GM12878 (cell line): ENCODE results near the gene MSI2. TPM values are rescaled to one million over a fixed set of nuclear protein-coding genes. Genes with fewer than 3 reads are reported as not detected.

ENCODE experiments used
- ATAC-seq: fragments of 200-7000 bp; cut with Tn5 transposase; 3 replicates; pipeline ENCODE4 v1.9.1; 2020; ENCODE audit warnings: mild to moderate bottlenecking, moderate library complexity
- BruUV-seq: library from RNA; stranded (reverse); fragments of 400-500 nt; replicated peaks from 2 replicates; lab custom pipeline; 2021; lab: Mats Ljungman, UMichigan
- CTCF ChIA-PET: fragments of 300-600 bp; sonication (Branson Sonifier 250); formaldehyde crosslinking; extraction: SDS; loops from one replicate; lab custom pipeline; 2021; ENCODE audit warnings: inconsistent platforms; lab: Yijun Ruan, JAX
- POLR2A ChIA-PET: fragments of 350-600 bp; formaldehyde crosslinking; extraction: SDS; loops from one replicate; lab custom pipeline; 2021; ENCODE audit warnings: inconsistent platforms; lab: Charles Lee
- RAD21 ChIA-PET: fragments of 300-600 bp; sonication (Branson Sonifier 250); formaldehyde crosslinking; loops from one replicate; lab custom pipeline; 2023; ENCODE audit warnings: antibody characterized with exemption; ENCODE audit not compliant: unreplicated experiment; lab: Charles Lee
- SMC1A ChIA-PET: fragments of 300-600 bp; sonication (Branson Sonifier 250); formaldehyde crosslinking; loops from one replicate; lab custom pipeline; 2023; ENCODE audit not compliant: unreplicated experiment, uncharacterized antibody; lab: Charles Lee
- DNase-seq: peaks from one replicate; pipeline ENCODE4 v3.0.0-alpha.2; 2011; ENCODE audit warnings: low read depth, low spot score
- FAIRE-seq: peaks from 3 replicates; lab custom pipeline; 2011; peaks lifted over from hg19 to GRCh38; lab: Jason Lieb, UNC
- H2AFZ ChIP-seq: 2 replicates; pipeline ENCODE4 v1.6.0; 2011; ENCODE audit warnings: low read depth, low read length, control low read depth; ENCODE audit not compliant: control insufficient read depth
- H3K27ac ChIP-seq: 2 replicates; pipeline ENCODE4 v1.5.1; 2011; ENCODE audit warnings: control low read depth; ENCODE audit not compliant: control insufficient read depth, insufficient read depth
- H3K27me3 ChIP-seq, 2 experiments: replicated peaks in 1 of 2; 2 replicates each; pipeline versions ENCODE4 v1.6.0 to v1.6.1; 2011; ENCODE audit warnings: low read length in 1 of 2; ENCODE audit not compliant: control insufficient read depth in 2 of 2, insufficient read depth in 2 of 2
- H3K36me3 ChIP-seq, 2 experiments: 2 replicates each; pipeline ENCODE4 v1.5.1; 2011; ENCODE audit warnings: low read length in 1 of 2; ENCODE audit not compliant: control insufficient read depth in 2 of 2, insufficient read depth in 2 of 2
- H3K4me1 ChIP-seq: 2 replicates; pipeline ENCODE4 v1.6.1; 2011; ENCODE audit warnings: mild to moderate bottlenecking, low read length, moderate library complexity, mixed read lengths; ENCODE audit not compliant: control insufficient read depth, insufficient read depth
- H3K4me2 ChIP-seq: 2 replicates; pipeline ENCODE4 v1.6.0; 2011; ENCODE audit warnings: control low read depth; ENCODE audit not compliant: control insufficient read depth, insufficient read depth
- H3K4me3 ChIP-seq: fragments of 200-600 bp; sonication (generic); 2 replicates; pipeline ENCODE4 v1.5.1; 2016
- H3K79me2 ChIP-seq: 2 replicates; pipeline ENCODE4 v1.6.0; 2011; ENCODE audit warnings: low read length; ENCODE audit not compliant: control insufficient read depth, insufficient read depth
- H3K9ac ChIP-seq: 2 replicates; pipeline ENCODE4 v1.8.0; 2011; ENCODE audit warnings: low read length, control low read depth, mixed read lengths; ENCODE audit not compliant: control insufficient read depth, insufficient read depth
- H3K9me3 ChIP-seq: replicated peaks from 3 replicates; pipeline ENCODE4 v1.5.1; 2011; ENCODE audit warnings: mild to moderate bottlenecking, low read length; ENCODE audit not compliant: control insufficient read depth, insufficient read depth
- H4K20me1 ChIP-seq: 2 replicates; pipeline ENCODE4 v1.6.0; 2011; ENCODE audit not compliant: control insufficient read depth, insufficient read depth
- HCFC1 ChIP-seq: fragments of 150-350 bp; IDR thresholded peaks from 2 replicates; pipeline ENCODE4 v1.6.1; 2014; ENCODE audit warnings: low read length
- HDGF ChIP-seq: fragments of 450-650 bp; IDR thresholded peaks from 2 replicates; pipeline ENCODE4 v1.6.1; 2016; ENCODE audit warnings: antibody characterized with exemption
- NFYB ChIP-seq: IDR thresholded peaks from 2 replicates; pipeline ENCODE4 v1.6.1; 2011; ENCODE audit warnings: low read depth, mild to moderate bottlenecking, low read length, improper control_type of control experiment, moderate library complexity; ENCODE audit not compliant: insufficient read depth
- SIN3A ChIP-seq: IDR thresholded peaks from 2 replicates; pipeline ENCODE4 v1.6.1; 2012; ENCODE audit warnings: low read depth, low read length, improper control_type of control experiment
- WGBS: methylation state at CpG from one replicate; pipeline ENCODE4 v1.1.6; 2016; ENCODE audit warnings: low lambda C conversion rate; ENCODE audit not compliant: insufficient replicate concordance, insufficient coverage; ENCODE audit errors: missing lambda C conversion rate; 5-methylcytosine and 5-hydroxymethylcytosine counted together
- in situ Hi-C: fragments of 300-500 bp; cut with MboI; formaldehyde crosslinking; loops from 9 replicates; pipeline ENCODE4 v1.14.3; 2018; ENCODE audit warnings: mixed read lengths
- intact Hi-C: fragments of 100-400 bp; cut with micrococcal nuclease; formaldehyde crosslinking; loops from one replicate; pipeline ENCODE4 v1.14.2; 2022; ENCODE audit not compliant: unreplicated experiment
- polyA plus RNA-seq, 11 experiments: library from polyadenylated mRNA; depleted of rRNA in 4 of 11; unstranded in 6 of 11; stranded (reverse) in 5 of 11; fragments of >200 nt; fragmentation: Nextera tagmentation in 4 of 11; fragmentation: Illumina TruSeq in 1 of 11; extraction: Ambion mirVana in 4 of 11; extraction: Trizol in 1 of 11; gene quantifications; 1 replicate in 1 of 11; 2 replicates in 10 of 11; pipeline versions ENCODE4 v1.2.1 to v1.2.3, GENCODE V29; 2011 to 2016; ENCODE audit warnings: inconsistent platforms in 2 of 11, missing spikeins in 2 of 11, low read depth in 1 of 11
- total RNA-seq, 4 experiments: library from RNA; depleted of rRNA in 3 of 4; stranded (reverse); fragments of >200 nt in 3 of 4; fragmentation: Illumina TruSeq in 1 of 4; extraction: Trizol in 1 of 4; gene quantifications; 2 replicates each; pipeline versions ENCODE4 v1.2.1 to v1.2.3, GENCODE V29; 2013 to 2021
- TF ChIP-seq, protein P1 (sequence below): fragments of 450-650 bp; IDR thresholded peaks from 2 replicates; pipeline ENCODE4 v1.6.1; 2017; ENCODE audit warnings: mild to moderate bottlenecking

Gene MSI2
- total and polyA plus RNA-seq, 10 of the 15 experiments (the other 5 are each of a cell fraction or from before 2014, with no cell fraction given) = 6.1 to 76.1 (median 42.0) TPM

DNA sequence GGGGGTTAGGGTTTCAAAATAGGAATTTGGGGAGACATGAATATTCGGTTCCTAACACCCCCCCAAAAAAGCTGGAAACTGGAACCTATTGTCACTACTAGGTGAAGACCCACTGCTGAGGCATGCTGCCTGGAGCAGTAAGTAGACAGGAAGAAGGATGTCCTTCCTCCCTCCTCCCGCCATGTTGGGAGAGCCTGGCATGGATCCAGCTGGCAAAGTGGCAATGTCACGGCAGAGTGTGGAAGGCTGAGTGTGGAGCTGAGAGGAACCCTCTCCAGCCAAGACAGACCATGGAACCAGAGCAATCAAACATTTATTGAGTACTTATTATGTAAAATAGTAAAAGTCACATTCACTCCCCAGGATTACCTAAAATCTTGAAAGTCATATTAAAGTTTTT is 439.7 kb downstream of the MSI2 start:
- no peak overlapping the region for H2AFZ ChIP-seq
- WGBS = 68% methylated on average over 3 of the region's 3 CpGs
- no peak overlapping the region for H3K9ac ChIP-seq
- H3K79me2 ChIP-seq = no peaks in the 10 kb centered on the region
- no peak for DNase-seq
- POLR2A ChIA-PET = no interaction called here
- TF ChIP-seq SIN3A = no peak
- TF ChIP-seq NFYB = no peak
- TF ChIP-seq, all 136 proteins: peak for 0
- H3K9me3 ChIP-seq = no peaks in the 10 kb centered on the region; the same call in none of the 3 replicates
- H3K27ac ChIP-seq = no peak overlapping the region
- H4K20me1 ChIP-seq = no peaks in the 10 kb centered on the region
- in situ Hi-C loops (no loop called here), intact Hi-C loops (no loop called here)
- CTCF ChIA-PET = interaction anchor here (1.1 to 1.8 kb wide), 3 partner anchors 16 to 255 kb away, joined by 3 read pairs; no protein-coding TSS in a partner anchor
- H3K27me3 ChIP-seq = no peaks in the 10 kb centered on the region
- H3K4me3 ChIP-seq = no peak overlapping the region
- BruUV-seq = no TSS peak
- no peaks in the 10 kb centered on the region for H3K36me3 ChIP-seq
- SMC1A ChIA-PET = no interaction called here
- FAIRE-seq (no peak), ATAC-seq (no peak)
- H3K4me1 ChIP-seq = peaks cover 11% of the 10 kb centered on the region
- no peak overlapping the region for H3K4me2 ChIP-seq
- RAD21 ChIA-PET = interaction anchor here (0.8 to 1.5 kb wide), 2 partner anchors 24 kb away, joined by 3 to 4 read pairs; no protein-coding TSS in a partner anchor

DNA sequence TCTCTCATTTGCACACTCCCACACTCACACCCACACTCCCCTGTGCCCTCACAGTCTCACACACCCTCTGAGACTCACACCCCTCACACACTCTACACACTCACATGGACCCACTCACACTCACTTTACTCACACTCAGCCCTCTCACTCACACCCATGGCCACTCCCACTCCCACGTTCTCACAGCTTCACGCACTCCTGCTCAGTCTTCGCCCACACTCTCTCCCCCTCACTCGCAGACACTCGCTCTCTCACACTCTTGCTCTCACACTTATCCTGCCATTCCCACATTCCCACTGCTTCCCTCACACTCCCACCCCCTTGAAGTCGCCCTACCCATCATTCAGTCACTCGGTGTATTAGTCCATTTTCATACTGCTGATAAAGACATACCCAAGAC is 440.9 kb downstream of the MSI2 start:
- CTCF ChIA-PET = interaction anchor here (0.7 to 1.3 kb wide), 2 partner anchors 49 to 145 kb away, joined by 3 read pairs; no protein-coding TSS in a partner anchor
- TF ChIP-seq HDGF = peak; percentile 69
- TF ChIP-seq, protein P1, sequence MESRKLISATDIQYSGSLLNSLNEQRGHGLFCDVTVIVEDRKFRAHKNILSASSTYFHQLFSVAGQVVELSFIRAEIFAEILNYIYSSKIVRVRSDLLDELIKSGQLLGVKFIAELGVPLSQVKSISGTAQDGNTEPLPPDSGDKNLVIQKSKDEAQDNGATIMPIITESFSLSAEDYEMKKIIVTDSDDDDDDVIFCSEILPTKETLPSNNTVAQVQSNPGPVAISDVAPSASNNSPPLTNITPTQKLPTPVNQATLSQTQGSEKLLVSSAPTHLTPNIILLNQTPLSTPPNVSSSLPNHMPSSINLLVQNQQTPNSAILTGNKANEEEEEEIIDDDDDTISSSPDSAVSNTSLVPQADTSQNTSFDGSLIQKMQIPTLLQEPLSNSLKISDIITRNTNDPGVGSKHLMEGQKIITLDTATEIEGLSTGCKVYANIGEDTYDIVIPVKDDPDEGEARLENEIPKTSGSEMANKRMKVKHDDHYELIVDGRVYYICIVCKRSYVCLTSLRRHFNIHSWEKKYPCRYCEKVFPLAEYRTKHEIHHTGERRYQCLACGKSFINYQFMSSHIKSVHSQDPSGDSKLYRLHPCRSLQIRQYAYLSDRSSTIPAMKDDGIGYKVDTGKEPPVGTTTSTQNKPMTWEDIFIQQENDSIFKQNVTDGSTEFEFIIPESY = no peak
- TF ChIP-seq HCFC1 = no peak
- Histone ChIP-seq H4K20me1 (no peaks in the 10 kb centered on the region), H3K36me3 (no peaks in the 10 kb centered on the region), H3K9ac (no peak overlapping the region), H2AFZ (no peak overlapping the region), H3K4me3 (no peak overlapping the region), H3K27me3 (no peaks in the 10 kb centered on the region), H3K4me2 (no peak overlapping the region), H3K9me3 (no peaks in the 10 kb centered on the region; the same call in 1 of the 3 replicates), H3K27ac (no peak overlapping the region), H3K4me1 (peaks cover 11% of the 10 kb centered on the region), H3K79me2 (no peaks in the 10 kb centered on the region)
- no peak for ATAC-seq
- 67% methylated on average over 7 of the region's 7 CpGs for WGBS
- SMC1A ChIA-PET = no interaction called here
- no peak for FAIRE-seq
- intact Hi-C loops (no loop called here), in situ Hi-C loops (no loop called here)
- POLR2A ChIA-PET = interaction anchor here (0.5 kb wide), 1 partner anchor 715 kb away, joined by 4 read pairs; no protein-coding TSS in a partner anchor
- DNase-seq = no peak
- no TSS peak for BruUV-seq
- RAD21 ChIA-PET = no interaction called here
